Transverse colon (tissue), 4 donors: ENCODE measurements around the gene DHRS4. TPM values are rescaled to one million over a fixed set of nuclear protein-coding genes. Genes with fewer than 3 reads are reported as not detected.

Source experiments
- DNase-seq: peaks from one replicate; pipeline ENCODE4 v3.0.0-alpha.2; 2019
- H3K27ac ChIP-seq, 4 donors: fragments of 200-600 bp; sonication (generic); 2 replicates each; pipeline ENCODE4 v1.5.1; 2016 to 2018; ENCODE audit warnings: inconsistent platforms in 4 of 4
- H3K27me3 ChIP-seq: fragments of 200-600 bp; sonication (generic); 2 replicates; pipeline ENCODE4 v1.5.1; 2017; ENCODE audit warnings: inconsistent platforms
- H3K36me3 ChIP-seq, 4 donors: fragments of 200-600 bp; sonication (generic); 2 replicates each; pipeline ENCODE4 v1.5.1; 2017 to 2019; ENCODE audit warnings: inconsistent platforms in 4 of 4
- H3K4me1 ChIP-seq, 4 donors: fragments of 200-600 bp; sonication (generic); 2 replicates each; pipeline ENCODE4 v1.5.1; 2017 to 2020; ENCODE audit warnings: inconsistent platforms in 4 of 4
- H3K4me3 ChIP-seq, 4 donors: fragments of 200-600 bp; sonication (generic); 1 replicate in 1 of 4; 2 replicates in 3 of 4; pipeline versions ENCODE4 v1.5.1 to v1.6.1; 2017 to 2019; ENCODE audit warnings: inconsistent platforms in 4 of 4
- H3K9me3 ChIP-seq, 2 donors: fragments of 200-600 bp; sonication (generic); 2 replicates each; pipeline ENCODE4 v1.5.1; 2017 to 2019; ENCODE audit warnings: inconsistent platforms in 2 of 2
- EP300 ChIP-seq: sonication (generic); formaldehyde crosslinking; IDR thresholded peaks from one replicate; pipeline ENCODE4 v1.6.1; 2017; ENCODE audit warnings: antibody characterized with exemption, low read depth
- POLR2A ChIP-seq: fragments of 450-650 bp; IDR thresholded peaks from one replicate; pipeline ENCODE4 v1.6.1; 2016; ENCODE audit warnings: antibody characterized with exemption, mild to moderate bottlenecking, moderate library complexity
- POLR2AphosphoS5 ChIP-seq, 3 donors: sonication (generic); formaldehyde crosslinking; IDR thresholded peaks; one replicate each; pipeline ENCODE4 v1.6.1; 2016; ENCODE audit warnings: antibody characterized with exemption in 3 of 3
- WGBS, 2 donors: methylation state at CpG; one replicate each; pipeline ENCODE4 v1.1.5; 2018; ENCODE audit warnings: low coverage in 1 of 2; 5-methylcytosine and 5-hydroxymethylcytosine counted together
- in situ Hi-C, 4 donors: fragments of 200-750 bp; cut with MboI; loops; one replicate each; pipeline versions ENCODE4 v1.15.0 to v1.15.1; 2017; ENCODE audit warnings: low sequenced_read_pairs in 3 of 4, low pct_ligation_motif_present in 1 of 4, low pct_unique_long_range_greater_than_20kb in 1 of 4
- intact Hi-C: fragments of 100-400 bp; cut with DNase I; formaldehyde crosslinking; loops from one replicate; pipeline ENCODE4 v1.15.1; 2023; ENCODE audit warnings: low total_unique reads
- total RNA-seq, 4 donors: library from RNA; depleted of rRNA; stranded (reverse); fragments of >200 nt; gene quantifications; one replicate each; pipeline ENCODE4 v1.1.0, GENCODE V29; 2016
- TF ChIP-seq, protein P1 (sequence below), 5 experiments: fragments of 200-600 bp in 3 of 5; fragments of 450-650 bp in 2 of 5; sonication (generic) in 3 of 5; IDR thresholded peaks; 1 replicate in 2 of 5; 2 replicates in 3 of 5; pipeline ENCODE4 v1.5.1; 2016 to 2017; ENCODE audit warnings: antibody characterized with exemption in 5 of 5, inconsistent platforms in 3 of 5, mild to moderate bottlenecking in 2 of 5, moderate library complexity in 1 of 5

DHRS4 gene
- total RNA-seq, 4 donors from 2014 or later: 29.9 to 54.9 (median 42.6) TPM

DNA sequence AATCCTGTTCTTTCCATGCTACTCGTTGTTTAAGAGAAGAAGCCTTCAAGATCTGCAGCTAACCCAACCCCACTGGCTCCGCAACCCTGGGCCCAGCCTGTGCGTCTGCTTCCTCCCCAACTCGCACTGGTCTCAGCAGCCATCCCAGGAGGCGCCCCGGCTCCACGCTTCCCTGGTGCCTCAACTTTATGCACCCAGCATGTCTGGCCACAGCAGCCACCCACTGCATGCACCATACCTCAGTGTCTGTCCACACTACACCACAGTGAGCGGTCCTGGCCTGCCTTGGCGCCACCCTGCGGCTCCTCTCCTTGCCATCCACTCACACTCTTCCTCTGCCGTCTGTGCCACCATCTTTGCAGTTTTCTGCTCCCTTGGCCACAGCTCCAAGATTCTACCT, 27.0 kb upstream of the DHRS4 start:
- in situ Hi-C loops: loop anchor here in 2 of 4 donors (25.0 kb wide), 1 partner anchor 289 kb away; the partner anchor contains the start of gene DHRS2 (in 2 of the 2)
- Histone ChIP-seq H3K27ac (no peak overlapping the region), H3K9me3 (no peaks in the 10 kb centered on the region), H3K4me1 (peaks cover 0 to 6% (median 0%) of the 10 kb centered on the region in 4 donors), H3K27me3 (no peaks in the 10 kb centered on the region), H3K36me3 (no peaks in the 10 kb centered on the region), H3K4me3 (no peak overlapping the region)
- intact Hi-C loops: no loop called here
- no peak for TF ChIP-seq POLR2A
- TF ChIP-seq POLR2AphosphoS5 (IDR thresholded peaks at IDR 0.05): no peak
- TF ChIP-seq, protein P1, sequence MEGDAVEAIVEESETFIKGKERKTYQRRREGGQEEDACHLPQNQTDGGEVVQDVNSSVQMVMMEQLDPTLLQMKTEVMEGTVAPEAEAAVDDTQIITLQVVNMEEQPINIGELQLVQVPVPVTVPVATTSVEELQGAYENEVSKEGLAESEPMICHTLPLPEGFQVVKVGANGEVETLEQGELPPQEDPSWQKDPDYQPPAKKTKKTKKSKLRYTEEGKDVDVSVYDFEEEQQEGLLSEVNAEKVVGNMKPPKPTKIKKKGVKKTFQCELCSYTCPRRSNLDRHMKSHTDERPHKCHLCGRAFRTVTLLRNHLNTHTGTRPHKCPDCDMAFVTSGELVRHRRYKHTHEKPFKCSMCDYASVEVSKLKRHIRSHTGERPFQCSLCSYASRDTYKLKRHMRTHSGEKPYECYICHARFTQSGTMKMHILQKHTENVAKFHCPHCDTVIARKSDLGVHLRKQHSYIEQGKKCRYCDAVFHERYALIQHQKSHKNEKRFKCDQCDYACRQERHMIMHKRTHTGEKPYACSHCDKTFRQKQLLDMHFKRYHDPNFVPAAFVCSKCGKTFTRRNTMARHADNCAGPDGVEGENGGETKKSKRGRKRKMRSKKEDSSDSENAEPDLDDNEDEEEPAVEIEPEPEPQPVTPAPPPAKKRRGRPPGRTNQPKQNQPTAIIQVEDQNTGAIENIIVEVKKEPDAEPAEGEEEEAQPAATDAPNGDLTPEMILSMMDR (IDR thresholded peaks at IDR 0.05): no peak
- no peak for TF ChIP-seq EP300
- 92 to 93% methylated on average over 8 to 11 of the region's 11 CpGs for whole genome bisulfite sequencing, 2 donors
- DNase-seq: no peak

- Histone ChIP-seq H3K27me3 (no peaks in the 10 kb centered on the region), H3K27ac (no peak overlapping the region), H3K36me3 (no peaks in the 10 kb centered on the region), H3K9me3 (no peaks in the 10 kb centered on the region), H3K4me3 (no peak overlapping the region), H3K4me1 (peaks cover 0 to 6% (median 0%) of the 10 kb centered on the region in 4 donors)
- intact Hi-C loops: loop anchor here (1.0 kb wide), 1 partner anchor 298 kb away; no protein-coding TSS in a partner anchor
- no peak for DNase-seq
- TF ChIP-seq EP300 (no peak), POLR2A (no peak), POLR2AphosphoS5 (IDR thresholded peaks at IDR 0.05) (no peak)
- TF ChIP-seq, protein P1 (IDR thresholded peaks at IDR 0.05): no peak
- in situ Hi-C loops: loop anchor here in 2 of 4 donors (25.0 kb wide), 1 partner anchor 292 kb away; the partner anchor contains the start of gene DHRS2 (in 2 of the 2)
- WGBS, 2 donors: 76 to 82% methylated on average over 5 of the region's 5 CpGs
Measured at GRCh38 chr14:23929136-23929535, 24.4 kb upstream of the DHRS4 start.

- in situ Hi-C loops (loop anchor here in 2 of 4 donors (25.0 kb wide), 1 partner anchor 293 kb away; the partner anchor contains the start of gene DHRS2 (in 2 of the 2)), intact Hi-C loops (loop anchor here (1.0 kb wide), 1 partner anchor 299 kb away; no protein-coding TSS in a partner anchor)
- H3K36me3 ChIP-seq: no peaks in the 10 kb centered on the region
- H3K27ac ChIP-seq: peak overlapping the region in 1 of 4 donors; percentile 2
- peak; percentile 85 for DNase-seq
- WGBS, 2 donors: 0% methylated on average over 3 of the region's 3 CpGs; no CpG with 5 or more reads in 1 of the 2 donors
- no peaks in the 10 kb centered on the region for H3K9me3 ChIP-seq
- no peak for TF ChIP-seq POLR2AphosphoS5 (IDR thresholded peaks at IDR 0.05)
- no peak for TF ChIP-seq POLR2A
- TF ChIP-seq EP300: no peak
- TF ChIP-seq, protein P1 (IDR thresholded peaks at IDR 0.05): peak; percentile 78 to 97 (median 90)
- no peaks in the 10 kb centered on the region for H3K27me3 ChIP-seq
- peaks cover 0 to 6% (median 0%) of the 10 kb centered on the region in 4 donors for H3K4me1 ChIP-seq
- no peak overlapping the region for H3K4me3 ChIP-seq
Measured at GRCh38 chr14:23929822-23930294, 23.7 kb upstream of the DHRS4 start.

- H3K27me3 ChIP-seq: no peaks in the 10 kb centered on the region
- no peak overlapping the region for H3K4me3 ChIP-seq
- TF ChIP-seq, protein P1 (IDR thresholded peaks at IDR 0.05): no peak
- TF ChIP-seq POLR2AphosphoS5 (IDR thresholded peaks at IDR 0.05): peak in 1 of 3 donors; percentile 57
- peak overlapping the region in 1 of 4 donors; percentile 37 for H3K27ac ChIP-seq
- H3K4me1 ChIP-seq: peaks cover 0 to 7% (median 0%) of the 10 kb centered on the region in 4 donors
- 56 to 62% methylated on average over 2 to 4 of the region's 4 CpGs for WGBS, 2 donors
- in situ Hi-C loops: loop anchor here in 2 of 4 donors (25.0 kb wide), 1 partner anchor 293 kb away; the partner anchor contains the start of gene DHRS2 (in 2 of the 2)
- intact Hi-C loops: no loop called here
- no peak for DNase-seq
- H3K36me3 ChIP-seq: no peaks in the 10 kb centered on the region
- H3K9me3 ChIP-seq: no peaks in the 10 kb centered on the region
Measured at GRCh38 chr14:23930742-23931141, 22.8 kb upstream of the DHRS4 start.
